Caco-2 (cell line): Measurements from ENCODE around the gene SCTR. TPM values are rescaled to one million over a fixed set of nuclear protein-coding genes. Genes with fewer than 3 reads are reported as not detected.
A peak's percentile ranks its signal among the peaks of the same experiment; 100 is the strongest.

Experiments
- BruUV-seq: library from RNA; stranded (reverse); fragments of 400-500 nt; replicated peaks from 2 replicates; lab custom pipeline; 2021; lab: Mats Ljungman, UMichigan
- CTCF ChIA-PET: fragments of 300-600 bp; sonication (Branson Sonifier 250); formaldehyde crosslinking; loops from one replicate; lab custom pipeline; 2022; ENCODE audit warnings: antibody characterized with exemption; lab: Charles Lee
- POLR2A ChIA-PET: fragments of 300-600 bp; sonication (Branson Sonifier 250); formaldehyde crosslinking; loops from one replicate; lab custom pipeline; 2022; ENCODE audit warnings: antibody characterized with exemption; lab: Charles Lee
- DNase-seq, 2 experiments: peaks; one replicate each; pipeline versions ENCODE4 v3.0.0 to v3.0.0-alpha.2; 2020 to 2022
- H3K27me3 ChIP-seq: replicated peaks from 2 replicates; pipeline ENCODE4 v1.6.0; 2011; ENCODE audit warnings: low read length; ENCODE audit not compliant: control insufficient read depth, insufficient read depth
- H3K36me3 ChIP-seq: 2 replicates; pipeline ENCODE4 v1.5.1; 2011; ENCODE audit warnings: low read length; ENCODE audit not compliant: control insufficient read depth, insufficient read depth
- H3K4me1 ChIP-seq: fragments of 250-450 bp; sonication (Bioruptor Pico); 2 replicates; pipeline ENCODE4 v1.5.1; 2020; ENCODE audit warnings: mild to moderate bottlenecking
- H3K4me3 ChIP-seq: 2 replicates; pipeline ENCODE4 v1.5.1; 2011; ENCODE audit warnings: low read depth, mild to moderate bottlenecking, control low read depth, low read length
- H3K9me3 ChIP-seq: fragments of 250-450 bp; sonication (Bioruptor Pico); 2 replicates; pipeline ENCODE4 v1.5.1; 2020; ENCODE audit warnings: mild to moderate bottlenecking, moderate library complexity
- H3K27ac Mint-ChIP-seq: one replicate; pipeline ENCODE4 v1.8.0; 2022; ENCODE audit warnings: mixed read lengths; ENCODE audit not compliant: unreplicated experiment
- H3K27me3 Mint-ChIP-seq: one replicate; pipeline ENCODE4 v1.8.0; 2022; ENCODE audit warnings: mixed read lengths; ENCODE audit not compliant: insufficient read depth, unreplicated experiment
- H3K36me3 Mint-ChIP-seq: one replicate; pipeline ENCODE4 v1.8.0; 2022; ENCODE audit warnings: mild to moderate bottlenecking, mixed read lengths; ENCODE audit not compliant: insufficient read depth, unreplicated experiment
- H3K4me1 Mint-ChIP-seq: one replicate; pipeline ENCODE4 v1.8.0; 2022; ENCODE audit warnings: low read depth, mixed read lengths; ENCODE audit not compliant: unreplicated experiment
- H3K4me3 Mint-ChIP-seq: one replicate; pipeline ENCODE4 v1.8.0; 2022; ENCODE audit warnings: mild to moderate bottlenecking, moderate library complexity, mixed read lengths; ENCODE audit not compliant: unreplicated experiment
- H3K9me3 Mint-ChIP-seq: one replicate; pipeline ENCODE4 v1.8.0; 2022; ENCODE audit warnings: mixed read lengths; ENCODE audit not compliant: unreplicated experiment
- CTCF ChIP-seq, 2 experiments: fragments of 200-600 bp in 1 of 2; IDR thresholded peaks; 1 replicate in 1 of 2; 2 replicates in 1 of 2; pipeline versions ENCODE4 v1.5.1 to v1.8.0; 2011 to 2022; ENCODE audit warnings: antibody characterized with exemption in 1 of 2, control low read depth in 1 of 2, inconsistent platforms in 1 of 2, low read depth in 1 of 2, low read length in 1 of 2, mild to moderate bottlenecking in 1 of 2, moderate library complexity in 1 of 2; ENCODE audit not compliant: insufficient read depth in 1 of 2, severe bottlenecking in 1 of 2, unreplicated experiment in 1 of 2
- intact Hi-C: fragments of 100-400 bp; cut with micrococcal nuclease; formaldehyde crosslinking; loops from one replicate; pipeline ENCODE4 v1.10.0; 2022; ENCODE audit not compliant: unreplicated experiment
- total RNA-seq: library from RNA; stranded (reverse); gene quantifications from 2 replicates; pipeline ENCODE4 v1.2.3, GENCODE V29; 2022

Gene SCTR
- total RNA-seq, 1 experiment from 2014 or later = not detected

GRCh38 chr2:119428488-119429224 lies 95.6 kb downstream of the SCTR start:
- H3K4me1 Mint-ChIP-seq = peaks cover 47% of the 10 kb centered on the region
- no peaks in the 10 kb centered on the region for H3K9me3 ChIP-seq
- intact Hi-C loops = loop anchor here (5.0 kb wide), 1 partner anchor 59 kb away; no protein-coding TSS in a partner anchor
- no peak overlapping the region for H3K4me3 Mint-ChIP-seq
- no peaks in the 10 kb centered on the region for H3K36me3 Mint-ChIP-seq
- no TSS peak for BruUV-seq
- H3K27me3 ChIP-seq = no peaks in the 10 kb centered on the region
- H3K4me3 ChIP-seq = no peak overlapping the region
- ChIA-PET POLR2A (no interaction called here), CTCF (no interaction called here)
- H3K36me3 ChIP-seq = no peaks in the 10 kb centered on the region
- peak overlapping the region; percentile 27 for H3K27ac Mint-ChIP-seq
- no peak for TF ChIP-seq CTCF (IDR thresholded peaks at IDR 0.05; ENCODE audit: insufficient read depth in 1 of 2, low read depth in 1 of 2, low read length in 1 of 2, severe bottlenecking in 1 of 2, unreplicated experiment in 1 of 2)
- no peaks in the 10 kb centered on the region for H3K9me3 Mint-ChIP-seq
- H3K4me1 ChIP-seq = peaks cover 72% of the 10 kb centered on the region
- no peaks in the 10 kb centered on the region for H3K27me3 Mint-ChIP-seq
- peak in 1 of 2 experiments; percentile 36 for DNase-seq

GRCh38 chr2:119427756-119428155 lies 96.5 kb downstream of the SCTR start:
- no TSS peak for BruUV-seq
- ChIA-PET POLR2A (no interaction called here), CTCF (no interaction called here)
- Histone ChIP-seq H3K4me1 (peaks cover 63% of the 10 kb centered on the region), H3K9me3 (no peaks in the 10 kb centered on the region), H3K4me3 (no peak overlapping the region), H3K36me3 (no peaks in the 10 kb centered on the region), H3K27me3 (no peaks in the 10 kb centered on the region)
- Mint-ChIP-seq H3K36me3 (no peaks in the 10 kb centered on the region), H3K4me3 (no peak overlapping the region), H3K4me1 (peaks cover 41% of the 10 kb centered on the region), H3K27me3 (no peaks in the 10 kb centered on the region), H3K9me3 (no peaks in the 10 kb centered on the region), H3K27ac (peak overlapping the region; percentile 27)
- no peak for TF ChIP-seq CTCF (IDR thresholded peaks at IDR 0.05; ENCODE audit: insufficient read depth in 1 of 2, low read depth in 1 of 2, low read length in 1 of 2, severe bottlenecking in 1 of 2, unreplicated experiment in 1 of 2)
- DNase-seq = no peak
- intact Hi-C loops = loop anchor here (5.0 kb wide), 1 partner anchor 60 kb away; no protein-coding TSS in a partner anchor

- peaks cover 41% of the 10 kb centered on the region for H3K4me1 Mint-ChIP-seq
- no peak for TF ChIP-seq CTCF (IDR thresholded peaks at IDR 0.05; ENCODE audit: insufficient read depth in 1 of 2, low read depth in 1 of 2, low read length in 1 of 2, severe bottlenecking in 1 of 2, unreplicated experiment in 1 of 2)
- CTCF ChIA-PET = no interaction called here
- no peaks in the 10 kb centered on the region for H3K27me3 Mint-ChIP-seq
- peak; percentile 49 to 73 for DNase-seq
- peak overlapping the region; percentile 2 for H3K27ac Mint-ChIP-seq
- H3K36me3 Mint-ChIP-seq = no peaks in the 10 kb centered on the region
- peaks cover 56% of the 10 kb centered on the region for H3K4me1 ChIP-seq
- no peak overlapping the region for H3K4me3 Mint-ChIP-seq
- no peaks in the 10 kb centered on the region for H3K27me3 ChIP-seq
- intact Hi-C loops = loop anchor here (5.0 kb wide), 1 partner anchor 60 kb away; no protein-coding TSS in a partner anchor
- POLR2A ChIA-PET = no interaction called here
- H3K36me3 ChIP-seq = no peaks in the 10 kb centered on the region
- peaks cover 5% of the 10 kb centered on the region for H3K9me3 Mint-ChIP-seq
- H3K9me3 ChIP-seq = no peaks in the 10 kb centered on the region
- H3K4me3 ChIP-seq = no peak overlapping the region
- BruUV-seq = no TSS peak
Measured at GRCh38 chr2:119426801-119427395, 97.4 kb downstream of the SCTR start.
